Activated CD4-positive, CD25-positive, alpha-beta regulatory T cell treated with anti-CD3 and anti-CD28 coated beads, Interleukin-2, amount 50 U/mL, for 16 hours (primary cell): ENCODE measurements around the gene BPIFB6.
"Not testable (repeated sequence)": the region's sequence is repeated elsewhere in the genome, so short reads cannot be mapped to it uniquely, and the experiment has no call there.

Source experiments
- DNase-seq: peaks from one replicate; pipeline ENCODE4 v3.0.0-alpha.2; 2020; ENCODE audit warnings: low read depth, low spot score

BPIFB6 gene

DNA sequence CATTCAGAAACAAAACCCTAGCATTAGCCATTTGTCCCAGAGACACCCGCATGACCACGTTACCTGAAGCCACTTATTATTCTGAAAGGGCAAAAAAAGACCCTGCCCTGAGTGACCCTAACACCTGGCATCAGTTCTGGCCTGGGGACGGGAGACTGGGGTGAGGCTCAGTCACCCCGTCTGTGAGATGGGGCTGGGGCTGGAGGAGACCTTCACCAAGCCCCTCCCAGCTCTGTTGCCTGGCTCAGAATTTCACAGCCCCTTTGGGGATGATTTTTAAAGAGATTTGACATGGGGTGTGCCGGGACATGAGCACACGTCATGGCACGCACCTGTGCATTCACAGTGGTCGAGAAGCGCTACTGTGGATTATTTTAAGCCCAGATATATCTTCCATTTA, 1.4 kb upstream of the BPIFB6 start:
- no peak for DNase-seq

DNA sequence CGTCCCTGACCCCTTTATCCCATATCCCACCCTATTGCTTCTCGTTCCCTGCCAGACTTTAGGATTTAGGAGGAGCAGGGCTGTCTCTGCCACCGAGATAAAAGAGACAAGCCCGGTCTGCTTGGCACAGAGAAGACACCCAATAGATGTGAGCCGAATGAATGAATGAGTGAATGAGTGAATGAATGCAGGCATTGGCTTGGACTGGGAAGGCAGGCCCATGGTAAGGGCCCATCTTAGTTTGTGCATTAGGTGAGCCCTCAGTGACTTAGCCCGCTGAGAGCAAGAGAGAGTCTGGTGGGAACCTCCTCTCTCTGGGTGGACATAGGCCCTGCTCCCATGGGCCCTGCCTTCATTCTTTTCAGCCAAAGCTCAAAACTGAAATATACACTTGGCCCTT, 879 bp upstream of the BPIFB6 start:
- DNase-seq, result no peak

DNA sequence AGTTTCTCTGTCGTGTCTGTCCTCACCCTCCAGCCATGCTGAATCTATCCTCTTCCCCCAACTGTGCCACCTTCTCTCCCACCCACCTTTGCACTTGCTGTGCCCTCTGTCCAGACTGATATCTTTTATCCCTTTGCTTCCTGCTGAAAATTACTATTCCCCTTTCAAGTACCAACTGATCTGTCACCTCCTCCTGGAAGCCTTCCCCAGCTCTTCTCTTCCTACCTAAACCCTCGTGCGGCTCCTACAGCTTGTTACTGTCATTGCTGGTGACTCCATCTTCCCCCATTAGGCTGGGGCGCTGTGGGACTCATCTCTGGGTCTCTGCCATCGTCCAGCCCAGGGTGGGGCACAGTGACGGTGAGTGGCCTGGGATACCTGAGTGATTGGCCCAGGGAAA, 1.1 kb downstream of the BPIFB6 start:
- no peak for DNase-seq

DNA sequence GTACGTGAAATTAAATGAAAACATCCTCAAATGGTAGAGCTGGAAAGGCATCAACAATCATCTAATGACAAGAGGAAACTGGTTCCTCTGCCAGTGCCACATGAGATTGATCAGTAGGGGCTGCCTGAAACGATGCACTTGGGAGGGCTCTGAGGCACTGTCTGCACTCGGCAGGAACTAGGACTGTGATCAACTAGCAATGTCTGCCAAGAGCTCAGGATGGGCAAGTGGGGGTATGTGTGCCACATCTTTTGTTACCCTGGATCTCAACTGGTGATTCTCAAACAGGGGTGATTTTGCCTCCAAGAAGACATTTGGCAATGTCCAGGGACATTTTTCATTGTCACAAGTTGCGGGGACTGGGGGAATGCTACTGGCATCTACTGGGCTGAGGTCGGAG, 1.9 kb downstream of the BPIFB6 start:
- DNase-seq, result no peak

DNA sequence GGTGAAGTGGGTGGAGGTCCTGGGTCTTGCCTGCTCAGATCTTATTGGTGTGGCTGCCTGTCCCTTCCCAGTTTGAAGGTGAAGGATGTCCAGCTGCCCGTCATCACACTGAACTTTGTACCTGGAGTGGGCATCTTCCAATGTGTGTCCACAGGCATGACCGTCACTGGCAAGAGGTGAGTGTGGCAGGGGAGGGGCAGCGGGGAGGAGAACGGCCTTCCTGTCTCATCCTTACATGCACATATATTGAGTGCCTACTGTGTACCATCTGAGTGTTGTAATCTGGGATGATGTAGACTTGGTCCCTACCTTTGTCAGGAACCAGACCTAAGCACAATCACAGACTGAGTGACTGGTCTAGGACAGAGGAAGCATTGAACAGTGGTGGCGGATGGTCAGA, 2.7 kb downstream of the BPIFB6 start:
- no peak for DNase-seq

DNA sequence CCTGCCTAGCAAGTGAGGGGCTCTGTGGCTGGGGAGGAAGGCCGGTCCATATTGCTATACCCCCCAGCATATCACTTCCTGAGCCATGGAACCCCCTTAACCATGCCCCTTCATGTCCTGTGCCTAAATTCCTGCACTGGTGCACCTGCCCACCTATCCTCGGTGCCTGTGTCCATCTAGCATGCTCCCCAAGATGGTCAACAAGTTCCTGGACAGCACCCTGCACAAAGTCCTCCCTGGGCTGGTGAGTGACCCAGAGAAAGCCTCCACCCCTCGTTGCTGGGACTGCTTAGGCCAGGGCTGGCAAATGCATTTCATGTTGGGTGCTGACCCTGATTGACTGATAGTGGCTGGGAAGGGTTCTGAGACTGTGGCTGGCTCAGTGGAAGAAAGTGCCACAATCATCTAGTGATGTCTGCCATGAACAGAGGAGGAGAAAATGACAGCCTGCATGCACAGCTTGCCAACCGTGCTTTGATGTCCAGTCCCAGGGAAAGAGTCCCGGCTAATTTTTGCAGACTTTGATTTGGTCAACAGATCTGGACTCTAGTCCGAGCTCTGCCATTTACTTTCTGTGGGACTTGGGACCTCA, 3.5 kb downstream of the BPIFB6 start:
- DNase-seq, result no peak

DNA sequence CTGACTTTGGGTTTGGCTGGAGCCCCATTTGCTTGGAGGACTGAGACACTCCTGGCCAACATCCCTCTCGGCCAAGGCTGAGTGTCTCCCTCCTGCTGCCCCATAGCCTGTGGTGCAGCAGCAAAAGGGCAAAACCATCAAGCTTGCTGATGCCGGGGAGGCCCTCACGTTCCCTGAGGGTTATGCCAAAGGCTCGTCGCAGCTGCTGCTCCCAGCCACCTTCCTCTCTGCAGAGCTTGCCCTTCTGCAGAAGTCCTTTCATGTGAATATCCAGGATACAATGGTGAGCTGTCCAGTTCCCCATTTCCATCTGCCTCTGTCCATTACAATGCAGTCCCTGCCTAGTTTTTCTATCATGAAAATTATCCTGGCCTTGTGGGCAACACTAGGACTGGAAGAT, 6.0 kb downstream of the BPIFB6 start:
- no peak for DNase-seq

DNA sequence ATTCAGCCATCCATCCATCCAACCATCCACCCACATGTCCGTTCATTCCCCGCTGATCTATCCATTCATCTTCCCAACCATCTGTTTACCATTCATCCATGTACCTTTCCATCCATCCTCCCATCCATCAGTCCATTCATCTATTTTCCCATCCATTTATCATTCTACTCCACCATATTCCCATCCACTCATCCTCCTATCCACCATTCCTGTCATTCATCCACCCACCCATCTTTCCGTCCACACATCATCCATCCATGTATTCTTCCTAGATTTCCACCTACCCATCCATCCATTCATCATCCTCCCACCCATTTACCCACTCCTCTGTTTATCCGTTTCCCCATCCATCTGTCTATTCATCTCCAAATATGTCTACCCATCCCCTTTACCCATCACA, 6.8 kb downstream of the BPIFB6 start:
- no peak for DNase-seq

DNA sequence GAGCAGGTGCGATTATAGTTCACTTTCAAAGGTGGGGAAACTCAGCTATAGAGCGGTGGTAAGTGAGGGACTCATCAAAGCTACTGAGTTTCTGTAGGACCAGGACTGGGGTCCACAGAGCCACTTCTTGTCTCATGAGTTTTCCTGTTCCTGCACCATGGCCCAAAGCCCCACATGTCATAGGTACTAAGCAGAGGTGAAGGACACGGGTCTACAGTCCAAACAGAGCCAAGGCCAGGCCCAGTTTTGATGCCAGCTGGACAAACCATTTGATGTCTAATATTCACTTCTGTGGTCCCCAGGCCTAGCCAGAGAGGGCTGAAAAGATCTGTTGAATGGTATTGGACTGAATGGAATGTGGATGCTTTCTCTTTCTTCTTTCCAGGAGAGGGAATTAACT, 11.0 kb downstream of the BPIFB6 start:
- no peak for DNase-seq

DNA sequence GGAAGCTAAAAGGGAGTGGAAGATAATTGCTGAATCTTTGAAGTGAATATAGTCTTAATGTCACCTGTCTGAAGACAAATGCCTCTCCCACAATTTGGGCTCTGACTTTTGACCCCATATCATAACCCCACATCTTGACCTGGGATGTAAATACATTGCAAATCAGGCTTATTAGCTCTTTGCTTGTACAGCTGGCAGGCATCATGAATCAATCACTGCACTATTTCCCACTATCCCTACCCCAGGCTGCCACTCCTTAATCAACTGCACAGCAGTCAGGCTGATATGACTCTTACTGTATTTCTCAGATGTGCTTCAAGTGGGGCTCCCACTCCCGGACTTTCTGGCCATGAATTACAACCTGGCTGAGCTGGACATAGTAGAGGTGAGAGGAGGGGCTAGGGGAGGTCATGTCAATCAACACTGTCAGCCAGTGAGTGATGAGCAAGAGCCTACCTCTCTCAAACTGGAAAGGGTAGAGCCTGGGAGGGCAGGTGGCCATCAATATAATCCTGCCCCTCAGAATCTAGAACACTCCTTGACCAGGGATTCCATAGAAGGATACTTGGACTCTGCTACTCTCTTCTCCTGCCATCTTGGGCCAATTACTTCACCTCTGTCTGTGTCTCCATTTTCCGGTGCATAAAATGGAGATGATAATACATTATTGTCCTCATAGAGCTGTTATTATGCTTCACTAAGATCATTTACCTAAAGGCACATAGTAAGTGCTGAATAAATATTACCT, 11.7 kb downstream of the BPIFB6 start:
- DNase-seq, result no peak

DNA sequence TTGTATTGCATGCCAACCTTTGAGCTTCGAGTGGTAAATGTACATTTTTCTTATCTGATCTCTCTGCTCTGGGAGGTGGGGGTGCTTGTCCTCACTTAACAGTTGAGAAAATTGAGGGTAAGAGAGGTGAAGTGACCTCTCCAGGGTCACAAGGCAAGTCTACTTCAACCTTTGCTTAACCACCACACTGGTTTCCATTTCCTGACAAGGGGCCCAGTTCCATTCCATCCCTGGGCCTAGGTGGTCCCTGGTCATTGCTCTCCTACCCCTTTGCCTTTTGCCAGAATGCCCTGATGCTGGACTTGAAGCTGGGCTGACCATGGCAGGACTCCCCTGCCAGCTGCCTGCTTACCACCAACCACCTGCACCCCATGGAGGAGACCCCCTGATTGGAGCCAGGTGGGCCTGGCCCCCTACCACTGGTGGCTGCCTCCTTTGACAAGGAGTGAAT, 12.3 kb downstream of the BPIFB6 start:
- no peak for DNase-seq

DNA sequence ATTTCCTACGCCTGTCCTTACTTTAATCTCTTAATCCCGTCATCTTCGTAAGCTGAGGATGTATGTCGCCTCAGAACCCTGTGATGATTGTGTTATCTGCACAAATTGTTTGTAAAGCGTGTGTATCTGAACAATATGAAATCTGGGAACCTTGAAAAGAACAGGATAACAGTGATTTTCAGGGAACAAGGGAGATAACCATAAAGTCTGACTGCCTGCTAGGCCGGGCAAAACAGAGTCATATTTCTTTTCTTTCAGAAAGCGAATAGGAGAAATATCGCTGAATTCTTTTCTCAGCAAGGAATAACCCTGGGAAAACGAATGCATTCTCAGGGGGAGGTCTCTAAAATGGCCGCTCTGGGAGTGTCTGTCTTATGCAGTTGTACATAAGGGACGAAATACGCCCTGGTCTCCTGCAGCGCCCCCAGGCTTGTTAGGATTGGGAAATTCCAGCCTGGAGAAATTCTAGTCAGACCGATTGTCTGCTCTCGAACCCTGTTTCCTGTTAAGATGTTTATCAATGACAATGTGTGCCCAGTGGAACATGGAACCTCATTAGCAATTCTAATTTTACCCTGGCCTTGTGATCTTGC, 13.8 kb downstream of the BPIFB6 start:
- not testable (repeated sequence) for DNase-seq

DNA sequence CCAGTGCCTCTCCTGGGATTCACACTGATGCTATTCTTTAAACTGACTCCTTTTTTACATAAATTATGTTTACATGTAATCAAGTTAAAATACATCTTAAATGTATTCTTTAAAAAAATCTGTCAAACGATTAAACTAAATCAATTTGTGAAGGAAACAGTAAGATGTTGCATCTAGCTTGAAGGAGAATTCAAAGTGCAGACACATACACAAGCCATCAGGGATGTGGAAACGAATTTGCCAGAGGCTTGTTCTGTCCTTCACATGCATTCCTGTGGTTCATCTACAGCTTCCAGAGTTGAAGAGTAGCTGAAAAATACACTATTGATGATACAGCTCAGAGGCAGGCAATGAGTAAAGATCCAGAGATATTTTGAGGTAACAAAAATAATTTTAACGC, 15.0 kb downstream of the BPIFB6 start:
- no peak for DNase-seq

DNA sequence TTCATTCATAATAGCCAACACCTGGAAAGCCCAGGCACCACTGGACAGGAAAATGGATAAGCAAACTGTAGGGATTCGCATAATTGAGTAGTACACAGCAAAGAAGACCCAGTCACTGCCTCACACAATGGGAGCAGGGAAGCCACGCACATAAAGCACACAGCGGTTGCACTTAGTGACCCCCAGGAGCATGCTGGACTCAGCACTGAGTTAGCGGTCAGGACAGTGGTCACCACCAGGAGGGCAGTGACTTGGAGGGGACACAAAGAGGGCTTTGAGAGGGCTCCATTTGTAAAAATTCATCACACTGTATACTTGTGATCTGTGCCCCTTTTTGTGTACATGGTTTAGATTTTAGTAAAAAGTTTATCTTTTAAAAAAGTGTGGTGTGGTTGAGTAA, 19.9 kb downstream of the BPIFB6 start:
- no peak for DNase-seq

DNA sequence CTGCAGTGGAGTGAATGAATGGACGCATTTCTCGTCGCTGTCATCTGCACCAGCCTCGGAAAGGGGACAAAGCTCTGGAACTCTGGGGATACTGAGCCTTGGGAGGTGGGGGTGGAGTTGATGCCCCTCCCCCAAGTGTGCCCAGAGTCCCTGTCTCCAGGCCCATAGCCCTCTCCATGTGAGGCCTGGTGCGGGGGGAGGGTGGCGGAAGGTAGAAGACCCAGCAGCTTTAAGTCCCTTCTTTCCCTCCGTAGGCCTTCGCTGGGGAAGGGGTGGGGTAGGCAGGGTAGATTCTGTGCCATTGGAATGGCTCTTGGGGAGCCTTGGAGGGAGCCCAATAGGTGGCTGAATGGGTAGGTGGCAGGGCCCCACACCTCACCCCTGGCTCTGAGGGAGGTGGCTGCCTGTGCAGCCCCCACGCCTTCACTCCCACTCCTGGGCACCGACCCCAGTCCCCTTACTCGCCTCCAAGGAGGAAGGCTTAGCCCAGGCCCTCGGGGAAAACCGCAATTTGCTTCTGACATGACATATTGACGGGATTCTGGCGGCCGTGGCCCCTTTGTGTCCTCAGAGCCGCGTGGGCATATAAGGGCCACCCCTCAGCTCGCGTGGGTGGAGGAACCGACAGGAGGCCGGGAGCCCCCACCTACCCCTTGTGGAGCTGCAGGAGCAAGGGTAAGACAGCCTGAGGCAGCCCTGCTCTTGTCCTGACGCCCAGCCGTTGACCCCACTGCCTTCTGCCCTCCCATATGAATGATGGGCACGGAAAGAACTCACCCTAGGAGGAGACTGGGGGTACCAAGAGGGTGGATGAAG, 22.1 kb downstream of the BPIFB6 start, which contains the start of gene BPIFB3:
Gene BPIFB3, plus strand, starts transcription at position 613 of the 816 bp plus-strand sequence. CDS start 1,533 bp downstream, outside the sequence.
- DNase-seq, result no peak

DNA sequence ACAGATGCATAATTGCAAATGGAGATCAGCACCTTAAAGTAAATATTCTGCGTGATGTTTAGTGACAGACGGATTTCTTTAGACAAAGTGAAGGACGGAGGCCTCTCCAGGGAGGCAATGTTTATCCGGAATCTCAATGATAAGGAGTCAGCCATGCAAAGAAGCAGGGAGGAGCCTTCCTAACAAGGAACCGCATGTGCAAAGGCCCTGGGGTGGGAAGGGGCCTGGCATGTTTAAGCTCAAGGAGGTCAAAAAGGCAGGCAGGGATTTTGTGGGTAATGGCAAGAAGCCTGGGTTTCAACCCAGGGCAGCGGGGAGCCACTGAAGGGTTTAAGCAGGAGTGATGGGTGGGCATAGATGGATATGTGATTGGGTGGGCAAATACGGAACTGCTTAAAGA, 22.9 kb downstream of the BPIFB6 start:
- DNase-seq, result no peak

DNA sequence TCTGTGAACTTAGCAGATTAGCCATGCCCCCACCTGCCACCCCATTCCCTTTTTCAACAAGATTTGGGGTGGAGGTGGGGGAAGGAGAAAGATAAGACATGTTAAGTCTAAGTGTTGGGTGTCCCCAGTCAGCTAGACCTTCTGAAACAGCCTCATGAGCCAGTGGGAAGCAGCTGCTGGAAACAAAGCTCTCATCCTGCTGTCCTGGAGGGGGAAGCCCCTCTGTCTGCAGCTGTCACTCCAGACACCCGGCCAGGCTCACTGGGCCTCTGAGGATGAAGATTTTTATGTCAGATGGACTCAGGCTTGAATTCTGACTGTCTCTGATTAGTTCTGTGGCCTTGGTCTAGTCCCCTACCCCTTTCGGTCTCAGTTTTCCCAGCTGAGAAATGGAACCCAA, 23.3 kb downstream of the BPIFB6 start:
- no peak for DNase-seq

DNA sequence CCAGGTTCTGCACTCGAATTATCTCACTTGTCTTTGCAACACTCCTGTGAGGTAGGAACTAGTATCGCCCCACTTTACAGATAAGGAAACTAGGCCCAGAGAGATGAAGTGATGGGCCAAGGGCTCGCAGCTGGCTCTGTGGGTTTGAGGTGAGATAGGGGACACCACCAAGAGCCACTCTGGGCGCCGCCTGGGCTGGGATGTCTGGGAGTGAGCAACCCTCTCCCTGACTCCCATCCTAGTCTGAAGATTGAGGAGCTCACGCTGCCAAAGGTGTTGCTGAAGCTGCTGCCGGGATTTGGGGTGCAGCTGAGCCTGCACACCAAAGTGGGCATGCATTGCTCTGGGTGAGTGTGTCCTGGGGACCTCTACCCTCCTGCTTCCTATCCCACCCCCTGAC, 27.7 kb downstream of the BPIFB6 start:
- no peak for DNase-seq

DNA sequence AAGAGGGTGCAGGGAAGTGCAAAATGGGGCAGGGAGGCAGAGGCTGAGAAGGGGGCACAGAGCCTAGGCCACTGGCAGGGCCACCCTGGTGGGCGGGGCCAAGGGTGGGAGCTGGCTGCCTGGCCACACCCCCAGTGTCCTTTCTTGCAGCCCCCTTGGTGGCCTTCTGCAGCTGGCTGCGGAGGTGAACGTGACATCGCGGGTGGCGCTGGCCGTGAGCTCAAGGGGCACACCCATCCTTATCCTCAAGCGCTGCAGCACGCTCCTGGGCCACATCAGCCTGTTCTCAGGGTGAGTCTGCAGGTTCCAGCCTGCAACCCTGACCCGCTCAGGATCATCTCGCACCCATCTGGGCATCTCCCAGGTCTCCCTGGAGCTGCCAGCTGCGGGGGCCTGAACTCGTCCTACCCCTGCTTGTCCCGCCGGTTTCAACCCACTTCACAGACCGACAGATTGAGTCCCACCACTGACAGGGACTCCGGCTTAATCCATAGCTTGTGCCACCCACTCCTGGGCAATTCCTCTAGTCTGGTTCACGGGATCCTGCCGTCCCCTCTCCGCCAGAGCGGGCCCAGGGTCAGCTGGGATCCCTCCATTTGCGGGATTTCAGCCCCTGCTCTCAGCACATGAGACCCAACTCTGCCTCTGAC, 28.4 kb downstream of the BPIFB6 start:
- no peak for DNase-seq

DNA sequence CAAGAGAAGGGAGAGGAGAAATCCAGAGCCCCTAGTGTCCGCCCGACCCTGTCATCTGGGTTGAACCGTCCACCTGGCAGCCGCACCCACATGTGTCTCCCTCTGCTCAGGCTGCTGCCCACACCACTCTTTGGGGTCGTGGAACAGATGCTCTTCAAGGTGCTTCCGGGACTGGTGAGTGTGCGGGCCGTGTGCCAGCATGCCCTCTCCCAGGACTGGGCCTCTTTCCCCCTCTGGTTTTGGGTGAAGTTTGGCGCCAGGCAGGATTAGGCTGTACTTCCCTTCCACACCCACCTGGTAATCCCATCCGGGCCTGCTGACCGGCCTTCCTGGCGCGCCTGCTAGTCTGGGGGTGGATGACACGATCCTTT, 30.2 kb downstream of the BPIFB6 start:
- no peak for DNase-seq

DNA sequence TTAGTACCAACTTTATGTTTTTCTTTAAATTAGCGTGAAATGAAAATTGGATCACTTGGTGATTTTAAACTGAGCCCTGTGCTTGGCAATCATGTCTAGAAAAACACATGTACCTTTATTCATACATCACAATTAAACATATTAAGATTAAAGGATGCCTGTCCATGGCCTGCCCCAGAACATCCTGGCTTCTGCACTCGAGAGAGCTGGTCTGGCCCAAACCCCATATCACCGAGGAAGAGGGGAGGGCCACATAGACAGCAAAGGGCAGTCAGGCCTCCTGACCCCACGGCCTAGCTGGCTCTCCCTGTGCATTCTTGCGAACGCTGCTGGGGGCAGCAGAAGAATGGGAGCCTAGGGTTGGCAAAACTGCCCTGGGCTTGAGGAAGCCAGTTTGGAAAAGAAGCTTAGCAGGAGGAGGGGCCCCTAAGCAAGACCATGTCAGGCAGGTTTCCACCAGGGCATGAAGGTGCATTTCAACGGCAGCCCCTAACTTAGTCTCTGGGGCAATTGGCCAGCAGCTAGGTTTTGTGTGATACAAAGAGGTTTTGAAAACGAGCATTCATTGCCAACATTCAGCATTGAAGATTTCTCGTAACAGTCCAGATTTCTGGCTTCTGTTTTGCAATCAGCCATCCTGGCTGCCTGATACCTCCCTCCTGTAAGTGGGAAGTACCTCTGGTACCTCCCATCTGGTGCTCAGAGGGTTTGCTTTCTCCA, 30.8 kb downstream of the BPIFB6 start:
- no peak for DNase-seq
